ENCODE data around the gene PNPLA8. TPM values are rescaled to one million over a fixed set of nuclear protein-coding genes. Genes with fewer than 3 reads are reported as not detected.

PNPLA8 gene
- total RNA-seq, 2 experiments from 2014 or later, result 23.0 to 26.4 TPM

DNA sequence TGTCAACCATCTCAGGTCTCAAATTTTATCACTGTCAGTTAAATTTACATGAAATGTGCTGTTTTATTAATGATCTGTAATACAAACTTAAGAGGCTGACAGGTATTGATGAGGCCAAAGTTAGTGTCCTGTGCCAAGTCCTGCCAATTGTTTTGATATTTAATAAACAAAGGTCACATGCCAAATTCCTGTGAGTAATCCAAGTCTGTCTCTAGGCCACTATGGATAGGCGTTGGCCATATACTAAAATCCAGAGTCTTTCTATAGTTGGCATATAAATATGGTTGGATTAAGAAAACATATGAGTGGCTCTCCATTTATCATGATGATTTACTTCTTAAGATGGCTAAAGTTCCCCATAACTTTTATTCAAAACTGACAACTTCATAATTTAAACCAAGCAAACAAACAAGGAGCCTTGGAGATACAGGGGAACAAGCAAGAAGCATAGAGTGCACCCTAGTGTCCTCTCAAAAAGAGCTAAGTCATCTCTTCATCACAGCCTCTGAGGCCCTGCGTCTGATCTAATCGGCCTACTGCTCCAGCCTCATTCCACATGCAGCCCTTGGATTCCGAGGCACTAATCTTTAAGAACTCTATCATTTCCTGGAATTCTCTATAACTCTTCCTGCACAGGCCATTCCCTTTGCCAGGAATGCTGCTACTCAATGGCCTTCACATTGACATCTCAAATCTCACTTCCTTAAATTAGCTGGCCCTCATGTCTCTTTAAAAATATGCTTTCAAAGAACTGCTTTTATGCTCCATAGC, 37.0 kb downstream of the PNPLA8 start:
- BruUV-seq (replicated peaks), result no TSS peak
- ChIA-PET POLR2A (interaction anchor here (0.8 kb wide), 1 partner anchor 17 kb away, joined by 3 read pairs; no protein-coding TSS in a partner anchor), CTCF (ENCODE audit: unreplicated experiment) (no interaction called here)
- Histone ChIP-seq H3K9me2 (ENCODE audit: insufficient read depth, low read length) (no peaks in the 10 kb centered on the region), H3K9me3 (ENCODE audit: low read length) (no peaks in the 10 kb centered on the region), H3K4me3 (ENCODE audit: low read depth, low read length, poor library complexity, severe bottlenecking) (no peak overlapping the region), H2AFZ (ENCODE audit: low read length) (no peak overlapping the region), H3K79me2 (ENCODE audit: insufficient read depth, low read depth, low read length) (no peaks in the 10 kb centered on the region), H3K4me1 (ENCODE audit: insufficient read depth, low read length, poor library complexity, severe bottlenecking) (peaks cover 8% of the 10 kb centered on the region), H3K27ac (ENCODE audit: low read depth, low read length, poor library complexity, severe bottlenecking) (no peak overlapping the region), H3K36me3 (ENCODE audit: insufficient read depth, low read length) (peaks cover 38% of the 10 kb centered on the region), H4K20me1 (ENCODE audit: insufficient read depth, low read length) (no peaks in the 10 kb centered on the region), H3K4me2 (ENCODE audit: low read length) (no peak overlapping the region)
- DNase-seq (ENCODE audit: low spot score), result no peak
- TF ChIP-seq, protein P1, sequence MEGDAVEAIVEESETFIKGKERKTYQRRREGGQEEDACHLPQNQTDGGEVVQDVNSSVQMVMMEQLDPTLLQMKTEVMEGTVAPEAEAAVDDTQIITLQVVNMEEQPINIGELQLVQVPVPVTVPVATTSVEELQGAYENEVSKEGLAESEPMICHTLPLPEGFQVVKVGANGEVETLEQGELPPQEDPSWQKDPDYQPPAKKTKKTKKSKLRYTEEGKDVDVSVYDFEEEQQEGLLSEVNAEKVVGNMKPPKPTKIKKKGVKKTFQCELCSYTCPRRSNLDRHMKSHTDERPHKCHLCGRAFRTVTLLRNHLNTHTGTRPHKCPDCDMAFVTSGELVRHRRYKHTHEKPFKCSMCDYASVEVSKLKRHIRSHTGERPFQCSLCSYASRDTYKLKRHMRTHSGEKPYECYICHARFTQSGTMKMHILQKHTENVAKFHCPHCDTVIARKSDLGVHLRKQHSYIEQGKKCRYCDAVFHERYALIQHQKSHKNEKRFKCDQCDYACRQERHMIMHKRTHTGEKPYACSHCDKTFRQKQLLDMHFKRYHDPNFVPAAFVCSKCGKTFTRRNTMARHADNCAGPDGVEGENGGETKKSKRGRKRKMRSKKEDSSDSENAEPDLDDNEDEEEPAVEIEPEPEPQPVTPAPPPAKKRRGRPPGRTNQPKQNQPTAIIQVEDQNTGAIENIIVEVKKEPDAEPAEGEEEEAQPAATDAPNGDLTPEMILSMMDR (conservative IDR thresholded peaks at IDR 0.05; ENCODE audit: low read length), result no peak
- TF ChIP-seq EZH2phosphoT487 (IDR thresholded peaks at IDR 0.05; ENCODE audit: borderline replicate concordance, low read depth, low read length), result no peak
- intact Hi-C loops (cut with micrococcal nuclease; ENCODE audit: unreplicated experiment), result no loop called here

GRCh38 chr7:108487646-108488045, 38.3 kb downstream of the PNPLA8 start:
- Histone ChIP-seq H3K4me1 (ENCODE audit: insufficient read depth, low read length, poor library complexity, severe bottlenecking) (peaks cover 8% of the 10 kb centered on the region), H3K27ac (ENCODE audit: low read depth, low read length, poor library complexity, severe bottlenecking) (no peak overlapping the region), H3K9me2 (ENCODE audit: insufficient read depth, low read length) (no peaks in the 10 kb centered on the region), H3K4me2 (ENCODE audit: low read length) (no peak overlapping the region), H3K36me3 (ENCODE audit: insufficient read depth, low read length) (peaks cover 49% of the 10 kb centered on the region), H2AFZ (ENCODE audit: low read length) (no peak overlapping the region), H4K20me1 (ENCODE audit: insufficient read depth, low read length) (no peaks in the 10 kb centered on the region), H3K9me3 (ENCODE audit: low read length) (no peaks in the 10 kb centered on the region), H3K4me3 (ENCODE audit: low read depth, low read length, poor library complexity, severe bottlenecking) (no peak overlapping the region), H3K79me2 (ENCODE audit: insufficient read depth, low read depth, low read length) (no peaks in the 10 kb centered on the region)
- intact Hi-C loops (cut with micrococcal nuclease; ENCODE audit: unreplicated experiment), result no loop called here
- DNase-seq (ENCODE audit: low spot score), result no peak
- ChIA-PET POLR2A (interaction anchor here (0.6 to 1.2 kb wide), 4 partner anchors 7 to 963 kb away, joined by 3 to 7 read pairs (median 3); no protein-coding TSS in a partner anchor), CTCF (ENCODE audit: unreplicated experiment) (no interaction called here)
- no TSS peak for BruUV-seq (replicated peaks)
- no peak for TF ChIP-seq EZH2phosphoT487 (IDR thresholded peaks at IDR 0.05; ENCODE audit: borderline replicate concordance, low read depth, low read length)
- TF ChIP-seq, protein P1 (conservative IDR thresholded peaks at IDR 0.05; ENCODE audit: low read length), result no peak
